Right atrium auricular region (tissue), 2 donors: Measurements from ENCODE around the gene TMEM88. TPM values are rescaled to one million over a fixed set of nuclear protein-coding genes. Genes with fewer than 3 reads are reported as not detected.
A peak's percentile ranks its signal among the peaks of the same experiment; 100 is the strongest.

Experiments used
- DNase-seq: peaks from one replicate; pipeline ENCODE4 v3.0.0-alpha.2; 2019; ENCODE audit warnings: low spot score
- H3K27ac ChIP-seq, 2 donors: fragments of 200-600 bp; sonication (generic); 1 replicate in 1 of 2; 2 replicates in 1 of 2; pipeline ENCODE4 v1.5.1; 2016 to 2019
- H3K27me3 ChIP-seq, 2 donors: fragments of 200-600 bp; sonication (generic); one replicate each; pipeline versions ENCODE4 v1.5.1 to v1.6.0; 2017 to 2019
- H3K36me3 ChIP-seq: fragments of 200-600 bp; sonication (generic); one replicate; pipeline ENCODE4 v1.5.1; 2016
- H3K4me1 ChIP-seq, 2 donors: fragments of 200-600 bp; sonication (generic); one replicate each; pipeline versions ENCODE4 v1.5.1 to v1.6.0; 2017 to 2019
- H3K4me3 ChIP-seq, 2 donors: fragments of 200-600 bp; sonication (generic); 1 replicate in 1 of 2; 2 replicates in 1 of 2; pipeline ENCODE4 v1.5.1; 2017 to 2019; ENCODE audit warnings: mild to moderate bottlenecking in 1 of 2, moderate library complexity in 1 of 2
- H3K9me3 ChIP-seq, 2 donors: fragments of 200-600 bp; sonication (generic); one replicate each; pipeline ENCODE4 v1.5.1; 2019
- CTCF ChIP-seq, 2 donors: fragments of 200-600 bp; sonication (generic); IDR thresholded peaks; one replicate each; pipeline ENCODE4 v1.5.1; 2019; ENCODE audit warnings: antibody characterized with exemption in 2 of 2
- total RNA-seq, 2 donors: library from RNA; depleted of rRNA; stranded (reverse); fragments of >200 nt; gene quantifications; one replicate each; pipeline ENCODE4 v1.1.0, GENCODE V29; 2016

TMEM88 gene
- total RNA-seq, 2 donors from 2014 or later = 42.5 to 53.2 TPM

- Histone ChIP-seq H3K27ac (peak overlapping the region; percentile 99 to 100), H3K4me3 (peak overlapping the region in 1 of 2 donors; percentile 21), H3K27me3 (no peaks in the 10 kb centered on the region), H3K4me1 (peaks cover 0 to 60% of the 10 kb centered on the region in 2 donors), H3K36me3 (no peaks in the 10 kb centered on the region), H3K9me3 (no peaks in the 10 kb centered on the region)
- no peak for DNase-seq
- TF ChIP-seq CTCF (IDR thresholded peaks at IDR 0.05) = no peak
These were observed 16.5 kb upstream of the TMEM88 start for GRCh38 chr17:7838090-7839075.

GRCh38 chr17:7839190-7839875 is 15.5 kb upstream of the TMEM88 start:
- H3K27ac ChIP-seq = peak overlapping the region; percentile 99 to 100
- H3K4me3 ChIP-seq = no peak overlapping the region

GRCh38 chr17:7839876-7840261 is 15.0 kb upstream of the TMEM88 start:
- Histone ChIP-seq H3K9me3 (no peaks in the 10 kb centered on the region), H3K4me1 (peaks cover 0 to 57% of the 10 kb centered on the region in 2 donors), H3K27me3 (no peaks in the 10 kb centered on the region), H3K4me3 (no peak overlapping the region), H3K36me3 (no peaks in the 10 kb centered on the region), H3K27ac (peak overlapping the region; percentile 98 to 100)
- no peak for TF ChIP-seq CTCF (IDR thresholded peaks at IDR 0.05)
- no peak for DNase-seq

More at GRCh38 chr17:7839190-7839875, 15.5 kb upstream of the TMEM88 start:
- Histone ChIP-seq H3K9me3 (no peaks in the 10 kb centered on the region), H3K4me1 (peaks cover 0 to 57% of the 10 kb centered on the region in 2 donors), H3K27me3 (no peaks in the 10 kb centered on the region), H3K36me3 (no peaks in the 10 kb centered on the region)
- DNase-seq = no peak
- no peak for TF ChIP-seq CTCF (IDR thresholded peaks at IDR 0.05)

- H3K4me1 ChIP-seq = peaks cover 0 to 63% of the 10 kb centered on the region in 2 donors
- no peak for TF ChIP-seq CTCF (IDR thresholded peaks at IDR 0.05)
- no peak for DNase-seq
- H3K4me3 ChIP-seq = no peak overlapping the region
- H3K36me3 ChIP-seq = no peaks in the 10 kb centered on the region
- H3K27me3 ChIP-seq = no peaks in the 10 kb centered on the region
- H3K9me3 ChIP-seq = no peaks in the 10 kb centered on the region
- H3K27ac ChIP-seq = peak overlapping the region; percentile 98 to 100
These were observed 14.4 kb upstream of the TMEM88 start for GRCh38 chr17:7840441-7840840.

- Histone ChIP-seq H3K36me3 (no peaks in the 10 kb centered on the region), H3K27ac (peak overlapping the region; percentile 98 to 100), H3K4me1 (peaks cover 0 to 66% of the 10 kb centered on the region in 2 donors), H3K27me3 (no peaks in the 10 kb centered on the region), H3K4me3 (peak overlapping the region in 1 of 2 donors; percentile 73), H3K9me3 (no peaks in the 10 kb centered on the region)
- no peak for TF ChIP-seq CTCF (IDR thresholded peaks at IDR 0.05)
- DNase-seq = no peak
These were observed 14.0 kb upstream of the TMEM88 start for GRCh38 chr17:7840875-7841274.
